Stomach (tissue), 4 donors: ENCODE data around the gene NALCN.

Experiments used
- CTCF ChIP-seq, 7 experiments: fragments of 450-650 bp in 4 of 7; fragments of 200-600 bp in 3 of 7; sonication (generic) in 3 of 7; IDR thresholded peaks; one replicate each; pipeline ENCODE4 v1.5.1; 2016 to 2019; ENCODE audit warnings: antibody characterized with exemption in 7 of 7, control low read depth in 2 of 7, mild to moderate bottlenecking in 1 of 7
- POLR2AphosphoS5 ChIP-seq, 3 donors: sonication (generic); formaldehyde crosslinking; IDR thresholded peaks; one replicate each; pipeline ENCODE4 v1.6.1; 2016; ENCODE audit warnings: antibody characterized with exemption in 3 of 3

GRCh38 chr13:101272886-101273285 is 143.4 kb downstream of the NALCN start:
- TF ChIP-seq CTCF (IDR thresholded peaks at IDR 0.05) (no peak), POLR2AphosphoS5 (IDR thresholded peaks at IDR 0.05) (no peak)
